GM19025 (cell line): ENCODE results near the gene ANKRD34B.

Experiments
- ATAC-seq: cut with Tn5 transposase; IDR thresholded peaks from one replicate; pipeline ENCODE4 v1.9.1; 2021; ENCODE audit warnings: mild to moderate bottlenecking, low read depth, moderate library complexity; ENCODE audit not compliant: unreplicated experiment

Gene ANKRD34B

DNA sequence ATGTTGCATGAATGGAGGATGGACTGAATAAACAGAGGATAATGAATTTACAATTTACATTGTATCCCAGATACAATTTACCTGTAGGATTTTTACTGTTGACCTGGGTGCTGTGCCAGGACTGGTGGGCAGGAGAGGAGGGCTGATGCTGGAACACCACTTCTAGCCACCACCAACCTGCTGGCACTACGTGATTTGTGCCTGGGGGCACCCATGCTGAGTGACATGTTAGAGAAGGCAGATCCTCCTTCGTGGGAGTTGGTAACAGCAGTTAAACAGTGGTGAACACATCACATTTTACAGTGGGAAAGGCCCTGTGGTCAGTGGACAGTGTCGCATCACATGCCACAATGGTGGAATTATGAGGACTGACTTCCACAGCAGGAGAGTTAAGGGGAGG is 3.0 kb upstream of the ANKRD34B start:
- no peak for ATAC-seq

DNA sequence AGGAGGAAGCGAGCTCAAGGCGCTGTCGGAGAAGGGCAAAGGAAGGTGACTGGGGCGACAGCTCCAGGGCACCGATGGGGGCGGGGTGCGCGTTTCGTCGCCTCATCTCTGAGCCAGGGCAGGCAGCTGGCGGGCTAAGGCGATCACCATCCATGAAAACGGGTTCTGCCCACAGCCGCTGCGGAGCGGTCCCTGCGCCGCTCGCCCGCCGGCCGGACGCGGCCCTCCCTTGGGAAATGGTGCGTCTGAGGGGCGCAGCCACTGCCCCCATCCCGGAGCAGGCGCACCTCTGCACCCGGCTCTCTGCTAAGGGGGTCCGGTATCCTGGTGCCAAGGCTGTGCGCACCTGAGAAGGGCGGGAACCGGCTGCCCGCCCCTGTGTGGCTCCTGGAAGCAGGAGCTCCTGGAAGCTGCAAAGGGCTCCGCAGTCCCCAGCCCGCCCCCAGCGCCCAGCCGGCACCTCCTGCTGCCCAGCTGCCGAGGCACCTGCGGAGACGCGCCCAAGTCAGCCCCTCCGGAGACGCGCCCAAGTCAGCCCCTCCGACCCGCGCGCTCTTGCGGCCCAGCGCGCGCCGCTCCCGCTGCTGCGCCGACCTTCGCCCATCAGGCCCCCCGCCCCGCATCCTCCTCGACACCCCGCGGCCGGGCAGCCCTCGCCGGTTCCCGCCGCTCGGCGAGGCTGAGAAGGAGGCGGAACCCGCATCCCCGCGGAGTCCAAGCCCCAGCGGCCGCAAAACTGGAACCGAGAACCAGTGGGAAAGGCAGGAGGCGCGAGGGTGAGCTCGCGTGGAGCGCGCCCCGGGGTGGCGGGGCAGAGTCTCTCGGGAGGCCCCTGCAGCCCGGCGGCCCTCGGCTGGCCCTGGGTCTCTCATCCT is 757 bp downstream of the ANKRD34B start:
- ATAC-seq: no peak

DNA sequence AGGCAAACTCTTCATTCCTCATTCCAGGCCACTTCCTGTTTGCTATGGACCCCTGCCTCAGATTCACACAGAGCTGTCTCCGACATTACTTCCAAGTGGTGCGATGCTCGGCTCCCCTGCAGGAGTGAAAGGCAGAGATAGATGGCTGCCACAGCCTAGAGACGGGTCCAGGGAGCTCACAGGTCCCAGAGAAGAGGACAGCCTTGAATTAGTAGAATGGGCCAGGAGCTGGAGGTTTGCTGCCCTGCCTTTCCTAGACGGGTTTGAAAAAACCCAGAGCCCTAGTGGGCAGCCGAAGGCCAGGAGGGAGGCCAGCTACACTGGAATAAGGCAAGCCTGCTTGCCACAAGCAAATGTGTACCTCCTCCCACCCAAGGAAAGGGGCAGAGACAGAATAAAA is 1.8 kb downstream of the ANKRD34B start:
- no peak for ATAC-seq

DNA sequence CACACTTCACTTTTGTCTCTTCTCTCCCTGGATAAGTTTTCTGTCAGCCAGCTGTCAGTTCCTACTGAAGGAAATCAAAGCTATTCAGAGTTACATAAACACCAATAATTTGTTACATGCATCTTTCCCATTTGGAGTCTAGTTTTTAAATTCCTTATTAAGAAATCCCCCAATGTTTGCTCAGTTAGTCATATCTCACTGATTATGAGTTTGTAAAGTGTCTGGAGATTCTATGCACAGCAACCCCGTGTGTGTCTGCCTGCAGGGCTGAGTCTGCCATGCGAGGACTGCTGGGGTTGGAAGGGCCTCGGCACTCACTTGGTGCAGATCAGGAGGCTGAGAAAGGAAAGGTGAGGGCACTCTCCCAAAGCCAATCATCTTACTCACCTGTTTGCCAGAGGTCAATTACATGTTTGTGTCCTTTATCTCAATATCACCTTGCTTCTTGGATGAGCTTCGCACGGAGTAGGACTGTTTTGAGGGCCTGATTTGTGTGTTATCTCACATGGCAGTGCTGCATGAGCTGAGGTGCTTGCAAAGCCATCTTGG is 3.3 kb downstream of the ANKRD34B start:
- no peak for ATAC-seq

DNA sequence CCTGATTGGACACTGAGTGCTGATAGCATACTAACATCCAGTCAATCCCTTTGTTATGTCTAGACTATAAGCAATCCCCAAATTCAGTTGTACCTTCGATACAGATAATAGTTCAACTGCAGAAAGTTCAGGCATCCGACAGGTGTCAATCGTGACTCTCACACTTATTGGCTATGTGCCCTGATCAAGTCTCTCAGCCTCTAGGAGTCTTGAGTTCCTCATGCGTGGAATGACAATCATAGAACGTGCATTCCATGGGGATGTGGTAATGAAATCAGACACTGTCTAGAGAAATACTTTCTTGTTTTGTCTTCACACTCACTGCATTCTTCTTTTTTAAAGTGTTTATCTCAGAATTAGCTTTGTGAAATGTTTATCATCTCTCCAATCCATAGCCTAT is 4.8 kb downstream of the ANKRD34B start:
- no peak for ATAC-seq

DNA sequence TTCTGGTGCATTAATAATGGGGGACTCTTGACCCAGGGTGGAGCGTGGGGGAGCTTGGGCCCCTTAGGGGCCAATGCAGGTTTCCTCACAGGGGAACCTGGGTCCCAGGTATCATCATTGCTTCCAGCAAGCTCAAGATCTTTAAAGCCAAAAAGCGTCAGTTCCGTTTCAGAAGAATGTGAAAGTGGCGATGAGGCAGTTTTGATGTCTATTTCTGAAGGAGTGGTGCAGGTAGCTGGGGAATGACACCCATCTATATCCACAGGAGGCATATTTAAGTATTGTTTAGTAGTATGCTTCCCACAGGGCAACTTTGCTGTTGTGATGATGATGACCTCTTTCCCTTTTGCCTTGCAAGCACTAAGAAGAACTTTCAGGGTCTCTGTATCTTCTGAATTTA is 10.8 kb downstream of the ANKRD34B start:
- ATAC-seq: no peak

DNA sequence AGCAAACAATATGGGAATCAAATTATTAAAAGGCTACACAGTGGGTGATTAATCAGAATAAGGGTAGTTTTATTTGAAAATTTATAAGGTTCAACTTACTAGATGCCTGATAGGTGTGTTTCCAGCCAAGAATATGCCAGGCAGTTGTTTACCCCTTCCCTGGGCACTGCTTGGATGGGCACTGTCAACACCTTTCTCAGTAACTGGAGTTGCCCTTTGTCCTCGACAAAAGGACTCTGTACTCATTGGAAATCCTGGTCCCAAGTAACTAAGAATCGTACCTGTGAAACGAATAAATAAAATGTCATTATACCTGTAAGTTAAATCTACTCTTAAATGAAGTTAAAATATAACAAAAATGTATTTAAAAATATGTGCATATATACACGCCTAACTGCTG is 15.0 kb downstream of the ANKRD34B start:
- ATAC-seq: no peak

DNA sequence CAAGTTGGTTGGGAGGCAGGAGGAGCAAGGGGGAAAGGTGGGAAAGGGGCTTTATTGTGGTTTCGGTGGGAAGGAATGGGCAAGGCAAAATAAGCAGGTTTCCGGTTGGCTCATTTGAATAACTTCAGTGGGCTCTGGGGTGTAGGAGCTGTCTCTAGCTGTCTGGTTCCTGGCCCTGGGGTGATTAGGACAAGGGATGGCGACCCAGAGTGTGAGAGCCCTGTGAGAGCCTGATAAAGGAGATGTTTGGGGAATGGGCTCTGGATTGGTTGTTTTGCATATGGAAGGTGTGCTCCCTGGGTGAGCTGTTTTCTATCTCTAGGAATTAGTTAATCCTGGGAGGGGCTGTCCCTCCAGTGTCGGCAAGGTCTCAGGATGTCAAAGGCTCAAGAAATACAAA is 15.4 kb downstream of the ANKRD34B start:
- ATAC-seq: no peak

DNA sequence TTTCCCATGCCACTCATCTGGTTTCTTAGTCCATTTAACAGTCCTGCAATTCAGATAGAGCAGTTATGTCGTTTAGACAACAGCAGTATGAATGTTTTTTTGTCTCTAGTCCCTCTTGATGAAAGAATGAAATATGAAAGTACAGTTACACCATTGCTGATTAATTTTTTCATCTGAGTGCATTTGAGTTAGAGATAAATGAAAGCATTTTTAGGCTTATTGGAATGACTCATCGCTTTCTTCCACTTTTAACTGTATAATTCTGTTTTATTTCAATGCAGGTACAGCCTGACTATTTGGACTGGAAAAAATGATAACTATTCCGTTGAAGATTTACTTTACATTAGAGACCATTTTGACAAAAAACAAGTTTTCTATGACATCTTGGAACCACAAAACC is 28.7 kb downstream of the ANKRD34B start:
- ATAC-seq: no peak

DNA sequence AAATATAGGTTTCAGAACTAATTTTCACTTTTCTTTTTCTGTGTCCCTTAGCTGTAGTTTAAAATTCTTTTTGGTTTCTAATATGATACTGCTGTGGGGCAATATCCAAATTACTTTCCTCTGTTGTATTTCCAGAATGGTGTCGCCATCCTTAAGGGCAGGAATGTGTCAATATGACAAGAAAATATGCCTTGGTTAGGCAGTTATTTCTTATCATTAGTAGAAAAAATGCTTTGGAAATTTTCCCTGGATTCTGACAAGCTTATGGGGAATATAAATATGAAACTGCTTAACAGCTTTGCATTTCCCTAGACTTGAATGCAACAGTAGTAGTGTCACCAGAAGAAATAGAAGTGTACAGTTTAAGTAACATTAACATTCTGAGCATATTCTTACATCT is 29.4 kb downstream of the ANKRD34B start:
- ATAC-seq: no peak

DNA sequence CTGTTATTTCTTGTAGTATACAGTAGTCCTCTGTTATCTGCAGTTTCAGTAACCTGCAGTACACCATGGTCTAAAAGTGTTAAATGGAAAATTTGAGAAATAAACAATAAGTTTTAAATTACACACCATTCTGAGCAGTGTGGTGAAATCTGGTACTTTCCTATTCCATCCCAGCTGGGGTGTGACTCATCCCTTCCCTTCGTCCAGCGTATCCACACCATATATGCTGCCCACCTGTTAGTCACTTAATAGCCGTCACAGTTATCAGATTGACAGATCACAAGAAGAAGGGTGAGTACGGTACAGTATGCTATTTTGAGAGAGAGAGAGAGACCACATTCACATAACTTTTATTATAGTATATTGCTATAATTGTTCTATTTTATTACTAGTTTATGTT is 53.3 kb downstream of the ANKRD34B start:
- no peak for ATAC-seq

DNA sequence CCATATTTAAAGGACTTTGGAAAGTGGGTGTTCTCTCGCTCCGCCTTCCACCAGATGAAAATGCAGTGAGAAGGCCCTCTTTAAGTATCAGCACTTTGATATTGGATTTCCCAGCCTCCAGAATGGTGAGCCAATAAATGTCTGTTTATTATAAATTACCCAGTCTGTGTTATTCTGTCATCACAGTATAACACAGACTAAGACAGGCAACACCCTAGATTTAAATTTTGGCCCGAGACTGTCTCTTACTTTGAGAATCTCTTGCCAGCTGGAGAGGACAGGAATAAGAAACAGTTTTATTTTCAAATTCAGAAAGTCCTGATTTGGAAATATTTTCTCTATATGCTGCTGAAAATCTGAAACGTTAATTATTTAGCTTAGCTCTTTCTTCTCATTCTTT is 60.7 kb downstream of the ANKRD34B start:
- ATAC-seq: no peak

DNA sequence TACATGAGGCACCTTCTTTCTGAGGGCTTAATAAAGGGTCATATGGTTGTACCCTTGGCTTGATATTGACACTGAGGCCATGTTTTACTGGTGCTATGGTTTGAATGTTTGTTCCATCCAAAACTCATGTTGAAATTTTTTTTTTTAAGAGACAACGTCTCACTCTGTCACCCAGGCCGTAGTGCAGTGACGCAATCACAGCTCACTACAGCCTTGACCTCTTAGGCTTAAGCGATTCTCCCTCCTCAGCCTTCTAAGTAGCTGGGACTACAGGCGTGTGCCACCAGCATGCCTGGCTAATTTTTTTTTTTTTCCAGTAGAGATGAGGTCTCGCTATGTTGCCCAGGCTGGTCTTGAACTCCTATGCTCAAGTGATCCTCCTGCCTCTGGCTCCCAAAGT is 61.2 kb downstream of the ANKRD34B start:
- no peak for ATAC-seq

DNA sequence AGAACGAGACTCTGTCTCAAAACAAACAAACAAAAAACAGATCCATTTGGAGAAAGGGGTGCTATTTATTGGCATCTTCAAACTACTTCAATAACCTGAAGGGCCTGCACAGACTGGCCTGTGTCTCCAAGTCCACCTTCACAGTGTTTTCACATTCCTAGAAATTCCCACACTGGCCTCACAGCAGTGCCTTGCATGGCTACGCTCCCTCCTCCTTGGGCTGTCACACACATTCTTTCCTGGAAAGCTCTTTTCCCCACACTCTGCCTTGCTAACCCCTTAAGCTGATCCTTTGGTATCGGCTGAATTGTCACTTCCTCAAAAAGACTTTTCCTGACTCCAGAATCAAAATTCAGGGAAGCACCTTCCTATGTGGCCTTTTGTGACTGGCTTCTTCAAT is 62.4 kb downstream of the ANKRD34B start:
- ATAC-seq: no peak
